GM12878 (cell line): ENCODE results near the gene HSPA12B. TPM values are rescaled to one million over a fixed set of nuclear protein-coding genes. Genes with fewer than 3 reads are reported as not detected.

Source experiments
- ATAC-seq: fragments of 200-7000 bp; cut with Tn5 transposase; 3 replicates; pipeline ENCODE4 v1.9.1; 2020; ENCODE audit warnings: mild to moderate bottlenecking, moderate library complexity
- BruUV-seq: library from RNA; stranded (reverse); fragments of 400-500 nt; replicated peaks from 2 replicates; lab custom pipeline; 2021; lab: Mats Ljungman, UMichigan
- CTCF ChIA-PET: fragments of 300-600 bp; sonication (Branson Sonifier 250); formaldehyde crosslinking; extraction: SDS; loops from one replicate; lab custom pipeline; 2021; ENCODE audit warnings: inconsistent platforms; lab: Yijun Ruan, JAX
- POLR2A ChIA-PET: fragments of 350-600 bp; formaldehyde crosslinking; extraction: SDS; loops from one replicate; lab custom pipeline; 2021; ENCODE audit warnings: inconsistent platforms; lab: Charles Lee
- RAD21 ChIA-PET: fragments of 300-600 bp; sonication (Branson Sonifier 250); formaldehyde crosslinking; loops from one replicate; lab custom pipeline; 2023; ENCODE audit warnings: antibody characterized with exemption; ENCODE audit not compliant: unreplicated experiment; lab: Charles Lee
- SMC1A ChIA-PET: fragments of 300-600 bp; sonication (Branson Sonifier 250); formaldehyde crosslinking; loops from one replicate; lab custom pipeline; 2023; ENCODE audit not compliant: unreplicated experiment, uncharacterized antibody; lab: Charles Lee
- DNase-seq: peaks from one replicate; pipeline ENCODE4 v3.0.0-alpha.2; 2011; ENCODE audit warnings: low read depth, low spot score
- FAIRE-seq: peaks from 3 replicates; lab custom pipeline; 2011; peaks lifted over from hg19 to GRCh38; lab: Jason Lieb, UNC
- H2AFZ ChIP-seq: 2 replicates; pipeline ENCODE4 v1.6.0; 2011; ENCODE audit warnings: low read depth, low read length, control low read depth; ENCODE audit not compliant: control insufficient read depth
- H3K27ac ChIP-seq: 2 replicates; pipeline ENCODE4 v1.5.1; 2011; ENCODE audit warnings: control low read depth; ENCODE audit not compliant: control insufficient read depth, insufficient read depth
- H3K27me3 ChIP-seq, 2 experiments: replicated peaks in 1 of 2; 2 replicates each; pipeline versions ENCODE4 v1.6.0 to v1.6.1; 2011; ENCODE audit warnings: low read length in 1 of 2; ENCODE audit not compliant: control insufficient read depth in 2 of 2, insufficient read depth in 2 of 2
- H3K36me3 ChIP-seq, 2 experiments: 2 replicates each; pipeline ENCODE4 v1.5.1; 2011; ENCODE audit warnings: low read length in 1 of 2; ENCODE audit not compliant: control insufficient read depth in 2 of 2, insufficient read depth in 2 of 2
- H3K4me1 ChIP-seq: 2 replicates; pipeline ENCODE4 v1.6.1; 2011; ENCODE audit warnings: mild to moderate bottlenecking, low read length, moderate library complexity, mixed read lengths; ENCODE audit not compliant: control insufficient read depth, insufficient read depth
- H3K4me2 ChIP-seq: 2 replicates; pipeline ENCODE4 v1.6.0; 2011; ENCODE audit warnings: control low read depth; ENCODE audit not compliant: control insufficient read depth, insufficient read depth
- H3K4me3 ChIP-seq: fragments of 200-600 bp; sonication (generic); 2 replicates; pipeline ENCODE4 v1.5.1; 2016
- H3K79me2 ChIP-seq: 2 replicates; pipeline ENCODE4 v1.6.0; 2011; ENCODE audit warnings: low read length; ENCODE audit not compliant: control insufficient read depth, insufficient read depth
- H3K9ac ChIP-seq: 2 replicates; pipeline ENCODE4 v1.8.0; 2011; ENCODE audit warnings: low read length, control low read depth, mixed read lengths; ENCODE audit not compliant: control insufficient read depth, insufficient read depth
- H3K9me3 ChIP-seq: replicated peaks from 3 replicates; pipeline ENCODE4 v1.5.1; 2011; ENCODE audit warnings: mild to moderate bottlenecking, low read length; ENCODE audit not compliant: control insufficient read depth, insufficient read depth
- H4K20me1 ChIP-seq: 2 replicates; pipeline ENCODE4 v1.6.0; 2011; ENCODE audit not compliant: control insufficient read depth, insufficient read depth
- BCL11A ChIP-seq: IDR thresholded peaks from 2 replicates; pipeline ENCODE4 v1.6.1; 2011; ENCODE audit warnings: low read depth, low read length
- CBFB ChIP-seq: IDR thresholded peaks from 2 replicates; pipeline ENCODE4 v1.6.1; 2016; ENCODE audit warnings: antibody characterized with exemption, low read depth
- EZH2 ChIP-seq: IDR thresholded peaks from 2 replicates; pipeline ENCODE4 v1.6.1; 2012; ENCODE audit warnings: low read depth, mild to moderate bottlenecking, control low read depth, inconsistent platforms, low read length, borderline replicate concordance; ENCODE audit not compliant: control insufficient read depth
- MXI1 ChIP-seq: fragments of 150-350 bp; IDR thresholded peaks from 2 replicates; pipeline ENCODE4 v1.6.1; 2011; ENCODE audit warnings: low read depth, mild to moderate bottlenecking, inconsistent platforms, low read length, improper control_type of control experiment
- NR2F1 ChIP-seq: fragments of 450-650 bp; conservative IDR thresholded peaks from 2 replicates; pipeline ENCODE4 v1.6.1; 2017; ENCODE audit warnings: mild to moderate bottlenecking
- PAX5 ChIP-seq: IDR thresholded peaks from 2 replicates; pipeline ENCODE4 v1.6.1; 2011; ENCODE audit warnings: low read depth, low read length, borderline replicate concordance
- PAX8 ChIP-seq: fragments of 450-650 bp; IDR thresholded peaks from 2 replicates; pipeline ENCODE4 v1.6.1; 2017; ENCODE audit warnings: mild to moderate bottlenecking, moderate library complexity
- STAT1 ChIP-seq: fragments of 450-650 bp; conservative IDR thresholded peaks from 2 replicates; pipeline ENCODE4 v1.6.1; 2014; ENCODE audit warnings: antibody characterized with exemption, mild to moderate bottlenecking
- WRNIP1 ChIP-seq: IDR thresholded peaks from 2 replicates; pipeline ENCODE4 v1.6.1; 2011; ENCODE audit warnings: low read depth, low read length, improper control_type of control experiment, borderline replicate concordance
- YBX1 ChIP-seq: fragments of 450-650 bp; IDR thresholded peaks from 2 replicates; pipeline ENCODE4 v1.6.1; 2016; ENCODE audit warnings: antibody characterized with exemption
- ZBTB33 ChIP-seq: fragments of 450-650 bp; IDR thresholded peaks from 2 replicates; pipeline ENCODE4 v1.6.1; 2017; ENCODE audit warnings: mild to moderate bottlenecking
- WGBS: methylation state at CpG from one replicate; pipeline ENCODE4 v1.1.6; 2016; ENCODE audit warnings: low lambda C conversion rate; ENCODE audit not compliant: insufficient replicate concordance, insufficient coverage; ENCODE audit errors: missing lambda C conversion rate; 5-methylcytosine and 5-hydroxymethylcytosine counted together
- in situ Hi-C: fragments of 300-500 bp; cut with MboI; formaldehyde crosslinking; loops from 9 replicates; pipeline ENCODE4 v1.14.3; 2018; ENCODE audit warnings: mixed read lengths
- intact Hi-C: fragments of 100-400 bp; cut with micrococcal nuclease; formaldehyde crosslinking; loops from one replicate; pipeline ENCODE4 v1.14.2; 2022; ENCODE audit not compliant: unreplicated experiment
- polyA plus RNA-seq, 11 experiments: library from polyadenylated mRNA; depleted of rRNA in 4 of 11; unstranded in 6 of 11; stranded (reverse) in 5 of 11; fragments of >200 nt; fragmentation: Nextera tagmentation in 4 of 11; fragmentation: Illumina TruSeq in 1 of 11; extraction: Ambion mirVana in 4 of 11; extraction: Trizol in 1 of 11; gene quantifications; 1 replicate in 1 of 11; 2 replicates in 10 of 11; pipeline versions ENCODE4 v1.2.1 to v1.2.3, GENCODE V29; 2011 to 2016; ENCODE audit warnings: inconsistent platforms in 2 of 11, missing spikeins in 2 of 11, low read depth in 1 of 11
- total RNA-seq, 4 experiments: library from RNA; depleted of rRNA in 3 of 4; stranded (reverse); fragments of >200 nt in 3 of 4; fragmentation: Illumina TruSeq in 1 of 4; extraction: Trizol in 1 of 4; gene quantifications; 2 replicates each; pipeline versions ENCODE4 v1.2.1 to v1.2.3, GENCODE V29; 2013 to 2021

HSPA12B gene
- total and polyA plus RNA-seq, 10 of the 15 experiments (the other 5 are each of a cell fraction or from before 2014, with no cell fraction given): 0.08 TPM; not detected in 9

- no peak overlapping the region for H3K9ac ChIP-seq
- no peak overlapping the region for H3K4me3 ChIP-seq
- POLR2A ChIA-PET: no interaction called here
- intact Hi-C loops (no loop called here), in situ Hi-C loops (no loop called here)
- ATAC-seq (no peak), FAIRE-seq (no peak), DNase-seq (no peak)
- H4K20me1 ChIP-seq: no peaks in the 10 kb centered on the region
- no TSS peak for BruUV-seq
- H3K79me2 ChIP-seq: no peaks in the 10 kb centered on the region
- 50% methylated on average over 4 of the region's 4 CpGs for WGBS
- no peak overlapping the region for H2AFZ ChIP-seq
- CTCF ChIA-PET: no interaction called here
- H3K27ac ChIP-seq: no peak overlapping the region
- H3K27me3 ChIP-seq: peaks cover 12 to 16% of the 10 kb centered on the region in 2 experiments
- RAD21 ChIA-PET: no interaction called here
- peaks cover 12% of the 10 kb centered on the region for H3K4me1 ChIP-seq
- SMC1A ChIA-PET: interaction anchor here (0.6 kb wide), 1 partner anchor 186 kb away, joined by 3 read pairs; no protein-coding TSS in a partner anchor
- no peaks in the 10 kb centered on the region; the same call in 2 of the 3 replicates for H3K9me3 ChIP-seq
- H3K4me2 ChIP-seq: no peak overlapping the region
- H3K36me3 ChIP-seq: no peaks in the 10 kb centered on the region
- TF ChIP-seq YBX1 (no peak), WRNIP1 (no peak), BCL11A (no peak), PAX8 (no peak), ZBTB33 (no peak), CBFB (no peak), STAT1 (no peak), NR2F1 (no peak), MXI1 (no peak), EZH2 (no peak), PAX5 (no peak)
Observed at GRCh38 chr20:3775457-3776108, 43.1 kb downstream of the HSPA12B start.
